Inflammatory macrophage (primary cell): ENCODE measurements around the gene DEPDC5.
"Not testable (repeated sequence)": the region's sequence is repeated elsewhere in the genome, so short reads cannot be mapped to it uniquely, and the experiment has no call there.

Source experiments
- DNase-seq, 2 donors: peaks; one replicate each; pipeline ENCODE4 v3.0.0-alpha.2; 2020 to 2022
- total RNA-seq, 18 experiments: gene quantifications; one replicate each; lab custom pipeline; 2026; ENCODE audit warnings: mixed read lengths in 6 of 18, inconsistent platforms in 2 of 18; lab: John Stamatoyannopoulos, UW

DEPDC5 gene
- 4.2 to 28.4 (median 19.2) reads per million in 18 experiments for total RNA-seq

- DNase-seq = peak; percentile 96 to 97
Measured at GRCh38 chr22:31753634-31754501, at the start of gene DEPDC5. TSS of gene DEPDC5 (plus strand) at chr22:31754019. CDS start at chr22:31754922, 903 bp downstream.

- no peak for DNase-seq
Measured at GRCh38 chr22:31707519-31707918, 46.3 kb upstream of the DEPDC5 start.

- peak; percentile 71 to 83 for DNase-seq
Measured at GRCh38 chr22:31711226-31711625, 42.6 kb upstream of the DEPDC5 start.

GRCh38 chr22:31715147-31715778 is 38.6 kb upstream of the DEPDC5 start:
- DNase-seq = no peak

GRCh38 chr22:31719850-31720471 is 33.9 kb upstream of the DEPDC5 start:
- no peak for DNase-seq

GRCh38 chr22:31723723-31724122 is 30.1 kb upstream of the DEPDC5 start:
- DNase-seq = no peak

DNA sequence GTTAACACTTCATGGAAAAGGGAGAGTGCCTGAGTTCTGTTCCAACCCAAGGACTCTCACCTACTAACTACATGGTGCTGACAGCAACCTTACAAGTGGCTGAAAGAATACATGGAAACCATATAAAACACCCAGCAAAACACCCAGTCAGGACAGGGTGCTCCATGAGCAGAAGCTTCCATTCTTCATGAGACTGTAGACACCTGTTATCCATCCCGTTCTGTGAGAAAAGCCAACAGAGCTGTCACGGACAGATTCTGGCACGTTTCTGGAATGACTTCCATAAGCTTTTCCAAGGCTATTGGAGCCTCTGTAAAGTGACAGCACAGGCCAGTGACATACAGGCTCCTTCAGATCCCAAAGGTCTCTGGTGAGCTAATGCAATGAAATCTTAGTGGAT is 27.1 kb upstream of the DEPDC5 start:
- no peak for DNase-seq

- DNase-seq = peak in 1 of 2 donors; percentile 31
Measured at GRCh38 chr22:31728857-31729256, 25.0 kb upstream of the DEPDC5 start.

GRCh38 chr22:31730344-31730711 is 23.5 kb upstream of the DEPDC5 start:
- no peak for DNase-seq

DNA sequence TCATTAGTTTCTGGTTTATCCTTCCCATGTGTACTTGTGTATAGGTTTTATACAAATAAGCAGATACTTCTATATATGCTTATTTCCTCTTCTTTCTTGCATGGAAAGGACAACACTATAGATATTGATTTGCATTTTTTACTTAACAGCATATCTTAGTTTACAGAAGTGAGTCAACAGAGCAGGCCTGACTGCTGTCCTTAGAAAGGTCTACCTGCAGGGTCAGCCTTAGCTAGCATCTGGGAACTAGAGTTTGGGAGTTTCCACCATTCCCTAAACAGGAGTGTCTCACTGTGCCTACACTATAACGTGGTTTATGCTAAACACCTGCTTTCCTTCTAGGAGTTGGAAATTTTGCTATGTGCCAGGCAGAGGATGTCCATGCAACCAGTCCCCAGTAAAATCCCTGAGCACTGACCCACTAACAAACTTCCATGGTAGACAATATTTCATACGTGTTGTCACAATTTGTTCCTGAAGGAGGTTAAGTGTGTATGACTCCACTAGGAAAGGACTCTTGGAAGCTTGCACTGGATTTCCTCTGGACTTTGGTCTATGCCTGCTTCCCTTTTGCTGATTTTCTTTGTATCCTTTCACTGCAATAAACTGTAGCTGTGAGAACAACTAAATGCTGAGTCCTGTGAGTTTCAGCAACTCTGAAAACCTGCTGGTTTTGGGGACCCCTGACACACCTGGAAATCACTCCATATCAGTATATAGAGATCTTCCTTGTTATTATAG is 21.6 kb upstream of the DEPDC5 start:
- DNase-seq = no peak

DNA sequence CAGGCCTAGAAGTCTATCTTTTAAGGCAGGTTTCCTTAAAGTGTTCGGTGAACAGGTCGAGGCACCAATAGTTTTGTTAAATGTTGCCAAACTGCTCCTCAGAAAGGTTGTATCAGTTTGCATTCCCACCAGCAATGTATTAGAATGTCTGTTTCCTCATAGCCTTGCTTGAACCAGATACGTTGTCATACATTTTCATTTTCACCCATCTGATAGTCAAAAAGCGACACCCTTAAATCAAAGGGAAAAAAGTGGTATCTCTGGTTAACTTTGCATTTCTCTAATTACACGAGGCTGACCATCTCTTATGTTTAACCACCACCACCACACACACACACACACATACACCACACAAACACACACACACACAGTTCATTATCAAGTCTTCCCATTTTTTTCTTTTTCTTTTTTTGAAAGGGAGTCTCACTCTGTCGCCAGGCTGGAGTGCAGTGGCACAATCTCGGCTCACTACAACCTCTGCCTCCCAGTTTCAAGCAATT is 20.2 kb upstream of the DEPDC5 start:
- no peak for DNase-seq

- no peak for DNase-seq
Measured at GRCh38 chr22:31734512-31734911, 19.3 kb upstream of the DEPDC5 start.

GRCh38 chr22:31736458-31736857 is 17.4 kb upstream of the DEPDC5 start:
- no peak for DNase-seq

- DNase-seq = no peak
Measured at GRCh38 chr22:31737932-31738331, 15.9 kb upstream of the DEPDC5 start.

DNA sequence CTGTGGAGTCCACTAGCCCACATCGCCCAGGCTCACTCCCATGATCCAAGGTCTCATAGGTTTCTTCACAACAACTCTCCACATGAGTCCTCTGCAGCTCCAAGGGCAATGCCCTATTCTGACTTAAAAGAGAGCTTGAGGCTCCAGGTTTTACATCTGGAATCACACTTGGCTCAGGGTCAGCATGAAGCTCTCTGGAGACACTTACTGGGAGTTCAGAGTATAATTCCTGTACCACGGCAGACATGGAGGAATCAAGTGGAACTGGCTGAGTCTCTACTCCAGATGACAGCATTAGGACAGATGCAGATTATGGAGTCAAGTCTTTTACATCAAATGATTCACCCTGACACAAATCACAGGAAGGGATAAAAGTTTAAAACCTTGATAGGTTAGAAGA is 15.3 kb upstream of the DEPDC5 start:
- no peak for DNase-seq

DNA sequence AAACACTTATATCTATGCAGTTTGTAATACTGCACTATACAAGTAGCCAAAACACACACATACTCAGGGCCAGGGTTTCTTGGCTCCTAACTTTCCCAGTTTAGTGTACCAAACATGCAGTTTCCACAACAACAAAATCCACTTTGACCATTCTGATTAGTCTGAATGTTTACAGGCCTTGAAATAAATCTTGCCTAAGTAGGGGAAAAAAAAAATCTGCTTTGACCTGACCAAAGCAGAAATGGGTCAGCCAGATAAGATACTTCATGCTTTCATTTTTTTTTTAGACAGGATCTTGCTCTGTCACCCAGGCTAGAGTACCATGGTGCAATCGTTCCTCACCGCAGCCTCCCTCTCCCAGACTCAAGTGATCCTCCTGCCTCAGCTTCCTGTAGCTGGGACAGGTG is 14.0 kb upstream of the DEPDC5 start:
- DNase-seq = no peak

- DNase-seq = not testable (repeated sequence)
Measured at GRCh38 chr22:31740314-31740713, 13.5 kb upstream of the DEPDC5 start.

GRCh38 chr22:31742115-31742514 is 11.7 kb upstream of the DEPDC5 start:
- peak; percentile 14 to 41 for DNase-seq

GRCh38 chr22:31742682-31743081 is 11.1 kb upstream of the DEPDC5 start:
- DNase-seq = no peak

DNA sequence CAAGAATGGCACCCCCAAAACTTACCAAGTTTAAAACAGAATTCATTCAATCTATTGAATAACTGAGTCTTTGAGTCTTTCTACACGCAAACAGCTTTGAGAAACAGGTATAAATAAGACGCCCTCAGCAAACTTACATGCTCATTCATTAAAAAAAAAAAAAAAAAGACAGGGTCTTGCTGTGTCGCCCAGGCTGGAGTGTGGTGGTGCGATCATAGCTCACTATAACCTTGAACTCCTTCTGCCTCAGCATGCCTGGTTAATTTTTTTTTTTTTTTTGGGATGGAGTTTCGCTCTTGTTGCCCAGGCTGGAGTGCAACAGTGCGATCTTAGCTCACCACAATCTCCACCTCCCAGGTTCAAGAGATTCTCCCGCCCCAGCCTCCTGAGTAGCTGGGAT is 9.9 kb upstream of the DEPDC5 start:
- DNase-seq = no peak

- no peak for DNase-seq
Measured at GRCh38 chr22:31747441-31747840, 6.4 kb upstream of the DEPDC5 start.

- DNase-seq = peak; percentile 3 to 11
Measured at GRCh38 chr22:31748490-31748889, 5.3 kb upstream of the DEPDC5 start.
